Suprapubic skin (tissue), 4 donors: Measurements from ENCODE around the gene CHRM2.

Source experiments
- EP300 ChIP-seq: sonication (generic); formaldehyde crosslinking; IDR thresholded peaks from one replicate; pipeline ENCODE4 v1.6.1; 2017; ENCODE audit warnings: antibody characterized with exemption
- POLR2A ChIP-seq, 2 donors: fragments of 450-650 bp; IDR thresholded peaks; one replicate each; pipeline ENCODE4 v1.6.1; 2017; ENCODE audit warnings: antibody characterized with exemption in 2 of 2, mild to moderate bottlenecking in 2 of 2, moderate library complexity in 2 of 2
- POLR2AphosphoS5 ChIP-seq, 3 donors: sonication (generic); formaldehyde crosslinking; IDR thresholded peaks; one replicate each; pipeline ENCODE4 v1.6.1; 2017; ENCODE audit warnings: antibody characterized with exemption in 3 of 3
- TF ChIP-seq, protein P1 (sequence below), 2 donors: fragments of 200-600 bp in 1 of 2; fragments of 450-650 bp in 1 of 2; sonication (generic) in 1 of 2; IDR thresholded peaks; one replicate each; pipeline ENCODE4 v1.5.1; 2016 to 2019; ENCODE audit warnings: antibody characterized with exemption in 2 of 2, mild to moderate bottlenecking in 1 of 2, moderate library complexity in 1 of 2

DNA sequence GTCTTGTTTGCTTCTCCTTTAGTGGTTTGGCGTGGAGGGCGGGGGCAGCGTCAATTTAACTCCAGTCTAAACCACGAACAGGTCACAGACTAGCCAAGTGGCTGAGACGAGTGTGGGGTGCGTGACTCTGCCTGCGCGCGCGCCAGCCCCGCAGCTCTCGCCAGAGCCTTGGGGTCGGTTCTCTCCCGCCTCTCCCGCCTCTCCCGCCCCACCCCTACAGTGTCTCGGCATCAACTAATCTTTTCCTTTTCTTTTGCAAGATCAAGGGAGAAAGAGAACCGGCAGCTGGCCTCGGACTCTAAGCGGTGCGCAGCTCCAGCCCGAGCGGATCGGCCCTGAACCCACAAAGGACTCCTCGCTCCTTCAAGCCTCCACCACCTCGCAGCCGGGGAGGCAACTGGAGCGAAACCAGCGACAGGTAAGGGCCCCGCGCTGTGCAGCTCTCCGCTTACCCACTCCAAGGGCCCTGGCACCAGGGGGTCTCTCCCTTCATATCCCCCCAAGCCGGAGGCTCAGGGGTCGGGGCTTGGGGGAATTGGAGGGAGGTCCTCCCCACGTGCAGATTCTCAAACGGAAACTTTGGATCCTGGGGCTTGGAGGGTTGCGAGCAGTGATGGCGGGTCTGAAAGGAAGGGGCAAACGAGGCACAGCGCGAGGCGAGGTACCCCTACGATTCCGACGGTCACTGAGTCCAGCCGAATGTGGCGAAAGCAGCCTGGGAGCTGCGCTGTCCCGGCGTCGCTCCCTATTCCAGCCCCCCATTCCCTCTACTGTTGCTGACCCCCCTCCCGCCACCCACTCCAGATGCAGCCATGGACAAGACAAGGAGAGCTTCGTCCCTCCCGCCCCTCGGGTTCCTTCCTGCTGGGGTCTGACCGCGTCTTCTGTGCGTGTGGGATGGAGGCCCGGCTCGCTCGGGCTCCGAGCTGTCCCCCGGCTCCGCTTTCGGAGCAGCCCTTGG, 829 bp downstream of the CHRM2 start:
- TF ChIP-seq, protein P1, sequence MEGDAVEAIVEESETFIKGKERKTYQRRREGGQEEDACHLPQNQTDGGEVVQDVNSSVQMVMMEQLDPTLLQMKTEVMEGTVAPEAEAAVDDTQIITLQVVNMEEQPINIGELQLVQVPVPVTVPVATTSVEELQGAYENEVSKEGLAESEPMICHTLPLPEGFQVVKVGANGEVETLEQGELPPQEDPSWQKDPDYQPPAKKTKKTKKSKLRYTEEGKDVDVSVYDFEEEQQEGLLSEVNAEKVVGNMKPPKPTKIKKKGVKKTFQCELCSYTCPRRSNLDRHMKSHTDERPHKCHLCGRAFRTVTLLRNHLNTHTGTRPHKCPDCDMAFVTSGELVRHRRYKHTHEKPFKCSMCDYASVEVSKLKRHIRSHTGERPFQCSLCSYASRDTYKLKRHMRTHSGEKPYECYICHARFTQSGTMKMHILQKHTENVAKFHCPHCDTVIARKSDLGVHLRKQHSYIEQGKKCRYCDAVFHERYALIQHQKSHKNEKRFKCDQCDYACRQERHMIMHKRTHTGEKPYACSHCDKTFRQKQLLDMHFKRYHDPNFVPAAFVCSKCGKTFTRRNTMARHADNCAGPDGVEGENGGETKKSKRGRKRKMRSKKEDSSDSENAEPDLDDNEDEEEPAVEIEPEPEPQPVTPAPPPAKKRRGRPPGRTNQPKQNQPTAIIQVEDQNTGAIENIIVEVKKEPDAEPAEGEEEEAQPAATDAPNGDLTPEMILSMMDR (IDR thresholded peaks at IDR 0.05) = no peak
- TF ChIP-seq EP300 (no peak), POLR2A (IDR thresholded peaks at IDR 0.05) (no peak), POLR2AphosphoS5 (IDR thresholded peaks at IDR 0.05) (no peak)
